HEK293T (cell line): ENCODE data around the gene MYL10.
"Not testable (repeated sequence)": the region's sequence is repeated elsewhere in the genome, so short reads cannot be mapped to it uniquely, and the experiment has no call there.

Source experiments
- BHLHE40 ChIP-seq: fragments of 450-650 bp; IDR thresholded peaks from 2 replicates; pipeline ENCODE4 v1.6.1; 2016; ENCODE audit warnings: mild to moderate bottlenecking, moderate library complexity, borderline replicate concordance
- ZNF384 ChIP-seq: fragments of 450-650 bp; IDR thresholded peaks from 2 replicates; pipeline ENCODE4 v1.6.1; 2016

DNA sequence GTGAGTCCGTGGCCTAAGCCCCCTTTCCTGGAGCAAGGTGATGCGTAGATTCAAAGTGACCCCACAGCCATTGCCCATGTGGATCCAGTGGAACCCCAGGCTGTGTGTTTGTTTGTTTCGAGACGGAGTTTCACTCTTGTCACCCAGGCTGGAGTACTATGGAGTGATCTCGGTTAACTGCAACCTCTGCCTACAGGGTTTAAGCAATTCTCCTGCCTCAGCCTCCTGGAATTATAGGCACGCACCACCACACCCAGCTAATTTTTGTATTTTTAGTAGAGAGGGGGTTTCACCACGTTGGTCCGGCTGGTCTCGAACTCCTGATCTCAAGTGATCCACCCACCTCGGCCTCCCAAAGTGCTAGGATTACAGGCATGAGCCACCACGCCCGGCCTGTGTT lies 18.8 kb upstream of the MYL10 start:
- not testable (repeated sequence) for TF ChIP-seq ZNF384, BHLHE40
